ENCODE measurements around the gene NEU4.
"Not testable (repeated sequence)": the region's sequence is repeated elsewhere in the genome, so short reads cannot be mapped to it uniquely, and the experiment has no call there.

Gene NEU4

GRCh38 chr2:241808721-241809382 lies at the start of gene NEU4:
Gene NEU4, plus strand, starts transcription at chr2:241809193. Its CDS starts 5,292 bp downstream, at chr2:241814485.
- DNase-seq (ENCODE audit: low read depth in 2 of 2), result no peak

GRCh38 chr2:241759893-241760292 lies 49.1 kb upstream of the NEU4 start:
- DNase-seq (ENCODE audit: low read depth in 2 of 2), result not testable (repeated sequence)

- no peak for DNase-seq (ENCODE audit: low read depth in 2 of 2)
Observed at GRCh38 chr2:241760301-241760771, 48.7 kb upstream of the NEU4 start.

GRCh38 chr2:241762321-241762932 lies 46.6 kb upstream of the NEU4 start:
- no peak for DNase-seq (ENCODE audit: low read depth in 2 of 2)

- DNase-seq (ENCODE audit: low read depth in 2 of 2), result peak; percentile 27 to 48
Observed at GRCh38 chr2:241762933-241763369, 46.0 kb upstream of the NEU4 start.

- no peak for DNase-seq (ENCODE audit: low read depth in 2 of 2)
Observed at GRCh38 chr2:241763551-241764274, 45.3 kb upstream of the NEU4 start.

GRCh38 chr2:241764275-241765241 lies 44.4 kb upstream of the NEU4 start:
- no peak for DNase-seq (ENCODE audit: low read depth in 2 of 2)

- no peak for DNase-seq (ENCODE audit: low read depth in 2 of 2)
Observed at GRCh38 chr2:241767464-241768250, 41.3 kb upstream of the NEU4 start.

- DNase-seq (ENCODE audit: low read depth in 2 of 2), result no peak
Observed at GRCh38 chr2:241768251-241768711, 40.7 kb upstream of the NEU4 start.

- no peak for DNase-seq (ENCODE audit: low read depth in 2 of 2)
Observed at GRCh38 chr2:241768850-241769249, 40.1 kb upstream of the NEU4 start.

GRCh38 chr2:241769819-241770184 lies 39.2 kb upstream of the NEU4 start:
- DNase-seq (ENCODE audit: low read depth in 2 of 2), result no peak

GRCh38 chr2:241770185-241770935 lies 38.6 kb upstream of the NEU4 start:
- DNase-seq (ENCODE audit: low read depth in 2 of 2), result no peak

- no peak for DNase-seq (ENCODE audit: low read depth in 2 of 2)
Observed at GRCh38 chr2:241770936-241771285, 38.1 kb upstream of the NEU4 start.

- DNase-seq (ENCODE audit: low read depth in 2 of 2), result no peak
Observed at GRCh38 chr2:241771286-241772062, 37.5 kb upstream of the NEU4 start.

GRCh38 chr2:241772063-241772499 lies 36.9 kb upstream of the NEU4 start:
- no peak for DNase-seq (ENCODE audit: low read depth in 2 of 2)

GRCh38 chr2:241773511-241774418 lies 35.2 kb upstream of the NEU4 start:
- no peak for DNase-seq (ENCODE audit: low read depth in 2 of 2)

- DNase-seq (ENCODE audit: low read depth in 2 of 2), result no peak
Observed at GRCh38 chr2:241774419-241775222, 34.4 kb upstream of the NEU4 start.

Measured in stimulated activated CD8-positive, alpha-beta memory T cell treated with anti-CD3 and anti-CD28 coated beads, Interleukin-2, amount 100 ng/mL, for 48 hours (primary cell).